MM.1S (cell line): ENCODE results near the gene CDH22.

Experiments
- DNase-seq: peaks from one replicate; pipeline ENCODE4 v3.0.0-alpha.2; 2015
- H2AFZ ChIP-seq: fragments of 300-600 bp; sonication (generic); 2 replicates; pipeline ENCODE4 v1.6.0; 2016; ENCODE audit warnings: antibody characterized with exemption, low read length
- H3F3A ChIP-seq: fragments of 300-600 bp; sonication (generic); 2 replicates; pipeline ENCODE4 v1.6.1; 2016; ENCODE audit warnings: mild to moderate bottlenecking, antibody characterized with exemption, low read length, moderate library complexity, mixed read lengths; ENCODE audit not compliant: insufficient read depth
- H3K27ac ChIP-seq: fragments of 300-600 bp; sonication (generic); 2 replicates; pipeline ENCODE4 v1.5.1; 2016; ENCODE audit warnings: mild to moderate bottlenecking, low read length
- H3K27me3 ChIP-seq: fragments of 300-600 bp; sonication (generic); replicated peaks from 2 replicates; pipeline ENCODE4 v1.6.0; 2016; ENCODE audit warnings: low read length; ENCODE audit not compliant: insufficient read depth
- H3K36me3 ChIP-seq: fragments of 300-600 bp; sonication (generic); replicated peaks from 2 replicates; pipeline ENCODE4 v1.6.1; 2016; ENCODE audit warnings: mild to moderate bottlenecking, low read length, mixed read lengths; ENCODE audit not compliant: insufficient read depth
- H3K4me1 ChIP-seq: fragments of 300-600 bp; sonication (generic); 2 replicates; pipeline ENCODE4 v1.6.1; 2016; ENCODE audit warnings: low read length, mixed read lengths
- H3K4me2 ChIP-seq: fragments of 300-600 bp; sonication (generic); 2 replicates; pipeline ENCODE4 v1.6.0; 2016; ENCODE audit warnings: low read depth, low read length
- H3K4me3 ChIP-seq: fragments of 300-600 bp; sonication (generic); 2 replicates; pipeline ENCODE4 v1.5.1; 2016; ENCODE audit warnings: low read length, mixed read lengths
- H3K79me2 ChIP-seq: fragments of 300-600 bp; sonication (generic); 2 replicates; pipeline ENCODE4 v1.6.1; 2016; ENCODE audit warnings: mixed run types, low read length, mixed read lengths
- H3K9ac ChIP-seq: fragments of 300-600 bp; sonication (generic); 2 replicates; pipeline ENCODE4 v1.6.1; 2016; ENCODE audit warnings: low read length, mixed read lengths
- H3K9me2 ChIP-seq: fragments of 300-600 bp; sonication (generic); replicated peaks from 2 replicates; pipeline ENCODE4 v1.6.1; 2016; ENCODE audit warnings: mild to moderate bottlenecking, low read length, mixed read lengths; ENCODE audit not compliant: insufficient read depth
- H3K9me3 ChIP-seq: fragments of 300-600 bp; sonication (generic); replicated peaks from 2 replicates; pipeline ENCODE4 v1.6.1; 2016; ENCODE audit warnings: mild to moderate bottlenecking, low read length, mixed read lengths; ENCODE audit not compliant: insufficient read depth
- H4K20me1 ChIP-seq: fragments of 300-600 bp; sonication (generic); 2 replicates; pipeline ENCODE4 v1.6.1; 2016; ENCODE audit warnings: mild to moderate bottlenecking, low read length, moderate library complexity, mixed read lengths; ENCODE audit not compliant: insufficient read depth
- CTCF ChIP-seq: fragments of 300-600 bp; sonication (generic); IDR thresholded peaks from 2 replicates; pipeline ENCODE4 v1.5.1; 2016; ENCODE audit warnings: antibody characterized with exemption, low read length, mixed read lengths
- EZH2 ChIP-seq: fragments of 300-600 bp; sonication (generic); optimal IDR thresholded peaks from 2 replicates; pipeline ENCODE3; 2017; ENCODE audit warnings: low read depth, mild to moderate bottlenecking, antibody characterized with exemption, low read length, mixed read lengths
- EZH2phosphoT487 ChIP-seq: fragments of 300-600 bp; sonication (generic); IDR thresholded peaks from 2 replicates; pipeline ENCODE4 v1.6.1; 2018; ENCODE audit warnings: antibody characterized with exemption, low read length

Gene CDH22

GRCh38 chr20:46303176-46303956 lies 4.9 kb downstream of the CDH22 start:
- H3K4me1 ChIP-seq, result 0 out of 2 replicates have a peak, but pooled peaks cover 3% of the 10 kb centered on the region
- H3K79me2 ChIP-seq, result no peaks in the 10 kb centered on the region
- H3K4me3 ChIP-seq, result no peak overlapping the region
- no peaks in the 10 kb centered on the region for H3K9me2 ChIP-seq
- H3K27ac ChIP-seq, result no peak overlapping the region
- H3K4me2 ChIP-seq, result no peak overlapping the region
- H3K36me3 ChIP-seq, result no peaks in the 10 kb centered on the region
- no peaks in the 10 kb centered on the region for H3K9me3 ChIP-seq
- H4K20me1 ChIP-seq, result no peaks in the 10 kb centered on the region
- H3K9ac ChIP-seq, result no peak overlapping the region
- no peak for DNase-seq
- H3K27me3 ChIP-seq, result peaks cover 85% of the 10 kb centered on the region
- no peak for TF ChIP-seq EZH2
- TF ChIP-seq EZH2phosphoT487, result no peak
- H3F3A ChIP-seq, result no peaks in the 10 kb centered on the region
- H2AFZ ChIP-seq, result no peak overlapping the region

- H3K4me3 ChIP-seq, result no peak overlapping the region
- no peaks in the 10 kb centered on the region for H3K9me3 ChIP-seq
- TF ChIP-seq EZH2 (no peak), CTCF (no peak), EZH2phosphoT487 (no peak)
- no peaks in the 10 kb centered on the region for H3K36me3 ChIP-seq
- 0 out of 2 replicates have a peak, but pooled peaks cover under 1% of the 10 kb centered on the region for H3K4me1 ChIP-seq
- no peak overlapping the region for H2AFZ ChIP-seq
- H3K4me2 ChIP-seq, result no peak overlapping the region
- H4K20me1 ChIP-seq, result no peaks in the 10 kb centered on the region
- H3K79me2 ChIP-seq, result no peaks in the 10 kb centered on the region
- peaks cover 90% of the 10 kb centered on the region for H3K27me3 ChIP-seq
- H3K27ac ChIP-seq, result no peak overlapping the region
- H3K9ac ChIP-seq, result no peak overlapping the region
- H3F3A ChIP-seq, result no peaks in the 10 kb centered on the region
- DNase-seq, result no peak
- H3K9me2 ChIP-seq, result no peaks in the 10 kb centered on the region
Measured at GRCh38 chr20:46302106-46302505, 6.2 kb downstream of the CDH22 start.

GRCh38 chr20:46300281-46300680 lies 8.0 kb downstream of the CDH22 start:
- no peaks in the 10 kb centered on the region for H3K9me3 ChIP-seq
- H4K20me1 ChIP-seq, result no peaks in the 10 kb centered on the region
- no peak for DNase-seq
- no peak overlapping the region for H3K27ac ChIP-seq
- peaks cover 91% of the 10 kb centered on the region for H3K27me3 ChIP-seq
- no peaks in the 10 kb centered on the region for H3K36me3 ChIP-seq
- H3K4me1 ChIP-seq, result no peaks in the 10 kb centered on the region
- no peak overlapping the region for H3K4me3 ChIP-seq
- no peak overlapping the region for H3K9ac ChIP-seq
- H2AFZ ChIP-seq, result no peak overlapping the region
- no peak for TF ChIP-seq EZH2phosphoT487
- no peak for TF ChIP-seq EZH2
- no peak overlapping the region for H3K4me2 ChIP-seq
- no peaks in the 10 kb centered on the region for H3F3A ChIP-seq
- H3K79me2 ChIP-seq, result no peaks in the 10 kb centered on the region
- no peaks in the 10 kb centered on the region for H3K9me2 ChIP-seq

- no peak overlapping the region for H3K4me2 ChIP-seq
- no peak overlapping the region for H3K27ac ChIP-seq
- no peaks in the 10 kb centered on the region for H3K9me3 ChIP-seq
- no peaks in the 10 kb centered on the region for H4K20me1 ChIP-seq
- no peak for TF ChIP-seq EZH2
- no peak for TF ChIP-seq CTCF
- TF ChIP-seq EZH2phosphoT487, result no peak
- H3K36me3 ChIP-seq, result no peaks in the 10 kb centered on the region
- no peaks in the 10 kb centered on the region for H3K79me2 ChIP-seq
- no peak for DNase-seq
- H2AFZ ChIP-seq, result no peak overlapping the region
- H3K27me3 ChIP-seq, result peaks cover 91% of the 10 kb centered on the region
- H3K4me3 ChIP-seq, result no peak overlapping the region
- no peaks in the 10 kb centered on the region for H3K9me2 ChIP-seq
- H3F3A ChIP-seq, result no peaks in the 10 kb centered on the region
- no peak overlapping the region for H3K9ac ChIP-seq
- H3K4me1 ChIP-seq, result no peaks in the 10 kb centered on the region
Measured at GRCh38 chr20:46299078-46299477, 9.2 kb downstream of the CDH22 start.
